GM12872 (cell line): ENCODE measurements around the gene RSAD2.
A peak's percentile ranks its signal among the peaks of the same experiment; 100 is the strongest.

Experiments
- TF ChIP-seq, protein P1 (sequence below): IDR thresholded peaks from 3 replicates; pipeline ENCODE4 v1.5.1; 2011; ENCODE audit warnings: low read depth, mild to moderate bottlenecking, low read length, moderate library complexity; ENCODE audit not compliant: insufficient read depth

The RSAD2 gene

DNA sequence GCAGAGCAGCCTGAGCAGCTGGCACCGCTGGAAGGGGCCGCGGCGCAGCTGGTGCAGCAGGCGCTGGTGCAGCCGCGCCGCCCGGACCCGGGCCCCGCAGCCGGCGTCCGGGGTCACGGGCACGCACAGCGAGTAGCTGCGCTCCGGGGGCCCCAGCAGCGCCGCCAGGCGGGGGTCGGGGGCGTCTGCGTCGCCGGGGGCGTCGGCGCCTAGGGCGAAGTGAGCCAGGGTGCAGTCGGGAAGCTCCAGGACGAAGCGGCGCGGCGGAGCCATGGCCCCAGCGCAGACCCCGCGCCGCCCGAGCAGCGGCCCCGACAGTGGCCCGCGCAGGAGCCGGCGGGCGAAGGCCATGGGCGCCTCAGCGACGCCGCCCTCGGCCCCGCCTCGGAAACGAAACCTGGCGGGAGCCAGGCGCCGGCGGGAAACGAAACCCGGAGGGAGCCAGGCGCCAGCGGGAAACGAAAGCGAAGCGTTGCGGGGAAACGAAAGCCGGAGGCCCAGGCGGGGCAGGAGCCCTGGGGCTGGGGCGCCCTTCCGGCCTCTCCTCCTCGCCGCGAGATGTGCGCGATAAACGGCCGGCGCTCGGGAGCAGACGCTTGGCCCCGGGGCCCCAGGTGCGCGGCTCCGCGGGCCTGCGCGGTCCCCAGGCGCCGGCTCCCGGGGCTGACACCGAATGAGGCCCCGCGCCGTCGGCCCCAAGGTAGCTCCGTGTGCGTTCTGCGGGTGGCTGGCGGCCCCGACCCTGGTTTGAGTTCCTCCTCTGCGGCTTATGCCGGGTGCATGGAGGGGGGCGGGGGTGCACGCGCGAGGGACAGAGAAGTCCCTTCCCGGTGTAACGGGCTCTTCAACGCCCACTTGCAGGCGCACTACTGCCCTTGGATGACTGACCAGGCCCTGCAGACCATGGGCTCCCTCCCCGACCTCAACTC is 12.0 kb upstream of the RSAD2 start, which contains the start of gene CMPK2:
Gene CMPK2 (minus strand): TSS at position 562 of the 929 bp plus-strand sequence. CDS start 211 bp downstream, at position 351.
- TF ChIP-seq, protein P1, sequence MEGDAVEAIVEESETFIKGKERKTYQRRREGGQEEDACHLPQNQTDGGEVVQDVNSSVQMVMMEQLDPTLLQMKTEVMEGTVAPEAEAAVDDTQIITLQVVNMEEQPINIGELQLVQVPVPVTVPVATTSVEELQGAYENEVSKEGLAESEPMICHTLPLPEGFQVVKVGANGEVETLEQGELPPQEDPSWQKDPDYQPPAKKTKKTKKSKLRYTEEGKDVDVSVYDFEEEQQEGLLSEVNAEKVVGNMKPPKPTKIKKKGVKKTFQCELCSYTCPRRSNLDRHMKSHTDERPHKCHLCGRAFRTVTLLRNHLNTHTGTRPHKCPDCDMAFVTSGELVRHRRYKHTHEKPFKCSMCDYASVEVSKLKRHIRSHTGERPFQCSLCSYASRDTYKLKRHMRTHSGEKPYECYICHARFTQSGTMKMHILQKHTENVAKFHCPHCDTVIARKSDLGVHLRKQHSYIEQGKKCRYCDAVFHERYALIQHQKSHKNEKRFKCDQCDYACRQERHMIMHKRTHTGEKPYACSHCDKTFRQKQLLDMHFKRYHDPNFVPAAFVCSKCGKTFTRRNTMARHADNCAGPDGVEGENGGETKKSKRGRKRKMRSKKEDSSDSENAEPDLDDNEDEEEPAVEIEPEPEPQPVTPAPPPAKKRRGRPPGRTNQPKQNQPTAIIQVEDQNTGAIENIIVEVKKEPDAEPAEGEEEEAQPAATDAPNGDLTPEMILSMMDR, result peak; percentile 38; the same call in 1 of the 3 replicates

DNA sequence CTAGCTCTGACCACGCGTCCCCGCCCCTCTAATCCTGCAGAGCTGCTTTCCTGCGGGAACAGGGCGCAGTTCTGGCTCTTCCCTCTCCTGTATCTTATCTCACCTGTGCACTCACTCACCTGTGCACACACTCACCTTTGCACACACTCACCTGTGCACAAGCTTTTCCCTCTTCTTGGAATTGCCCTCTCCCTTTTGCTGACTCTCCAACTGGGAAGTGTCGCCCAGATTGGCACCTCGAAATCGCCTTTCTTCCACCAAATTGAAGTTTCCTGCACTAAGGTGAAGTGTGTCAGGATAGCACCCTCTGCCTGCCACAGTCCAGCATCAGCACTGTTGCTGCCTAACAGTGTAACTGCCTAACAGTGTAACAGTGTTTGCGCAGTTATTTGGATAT is 11.3 kb upstream of the RSAD2 start:
- TF ChIP-seq, protein P1, result peak; percentile 51

DNA sequence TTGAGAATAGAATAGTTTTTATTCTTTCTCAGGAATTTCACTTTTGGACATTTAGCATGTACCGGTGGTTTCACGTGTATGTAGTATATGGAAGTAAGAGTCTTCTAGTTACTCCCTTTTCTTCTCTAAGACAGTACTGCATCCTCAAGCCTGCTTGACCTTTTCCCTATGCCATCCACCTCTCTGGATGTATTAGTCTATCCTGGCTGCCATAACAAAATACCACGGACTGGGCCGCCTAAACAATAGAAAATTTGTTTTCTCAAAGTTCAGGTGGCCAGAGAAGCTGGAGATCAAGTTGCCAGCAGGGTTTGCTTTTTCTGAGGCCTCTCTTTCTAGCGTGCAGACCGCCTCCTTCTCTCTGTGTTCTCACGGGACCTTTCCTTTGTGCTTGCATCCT is 10.6 kb upstream of the RSAD2 start:
- TF ChIP-seq, protein P1, result no peak

DNA sequence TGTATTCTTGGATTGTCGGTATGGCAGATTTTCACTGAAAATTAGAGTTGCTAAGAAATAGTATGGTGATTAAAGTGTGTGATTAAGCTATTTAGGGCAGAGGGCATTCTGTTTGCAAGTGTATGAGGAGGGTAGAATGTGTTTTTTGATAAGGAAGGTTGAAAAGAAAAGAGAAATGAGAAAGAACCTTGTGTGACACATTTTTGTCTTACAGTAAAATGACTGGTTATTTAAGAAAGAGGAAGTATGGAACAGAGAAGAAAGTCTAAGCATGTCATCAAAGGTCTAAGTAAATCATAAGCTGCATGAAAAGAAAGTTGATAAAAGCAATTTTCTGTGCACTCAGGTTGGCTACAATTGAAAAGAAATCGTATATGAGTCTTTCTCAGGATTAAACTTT is 5.2 kb upstream of the RSAD2 start:
- TF ChIP-seq, protein P1, result no peak

DNA sequence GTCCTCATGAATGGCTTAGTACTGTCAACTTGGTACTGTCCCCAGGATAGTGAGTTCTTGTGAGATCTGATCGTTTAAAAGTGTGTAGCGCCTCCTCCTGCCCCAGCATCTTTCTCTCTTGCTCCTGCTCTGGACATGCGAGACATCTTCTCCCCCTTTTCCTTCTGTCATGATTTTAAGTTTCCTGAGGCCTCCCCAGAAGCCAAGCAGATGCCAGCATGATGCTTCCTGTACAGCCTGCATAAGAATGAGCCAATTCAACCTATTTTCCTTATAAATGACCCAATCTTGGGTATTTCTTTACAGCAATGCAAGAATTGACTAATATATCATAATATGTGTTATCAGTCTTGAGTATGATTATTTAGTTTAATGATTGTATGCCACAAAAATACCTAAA is 3.5 kb upstream of the RSAD2 start:
- TF ChIP-seq, protein P1, result no peak

DNA sequence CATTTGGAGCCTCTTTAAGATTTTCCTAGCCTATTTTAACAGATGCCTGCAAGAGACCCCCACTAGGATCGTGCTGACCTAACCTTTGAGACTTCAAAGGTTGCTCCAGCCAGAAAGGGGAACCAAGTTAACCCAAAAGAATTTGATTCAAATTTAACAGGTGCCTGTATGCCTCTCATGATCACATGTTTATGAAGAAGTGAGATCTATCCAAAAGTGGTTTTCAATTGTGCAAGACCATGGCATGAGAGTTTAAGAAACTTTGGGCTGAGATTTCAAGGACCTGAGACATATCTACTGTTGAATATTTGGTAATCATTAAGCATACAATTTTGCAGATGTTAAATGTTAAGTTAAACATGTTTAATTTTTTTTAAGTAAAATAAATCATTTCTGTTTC is 1.3 kb upstream of the RSAD2 start:
- TF ChIP-seq, protein P1, result no peak

DNA sequence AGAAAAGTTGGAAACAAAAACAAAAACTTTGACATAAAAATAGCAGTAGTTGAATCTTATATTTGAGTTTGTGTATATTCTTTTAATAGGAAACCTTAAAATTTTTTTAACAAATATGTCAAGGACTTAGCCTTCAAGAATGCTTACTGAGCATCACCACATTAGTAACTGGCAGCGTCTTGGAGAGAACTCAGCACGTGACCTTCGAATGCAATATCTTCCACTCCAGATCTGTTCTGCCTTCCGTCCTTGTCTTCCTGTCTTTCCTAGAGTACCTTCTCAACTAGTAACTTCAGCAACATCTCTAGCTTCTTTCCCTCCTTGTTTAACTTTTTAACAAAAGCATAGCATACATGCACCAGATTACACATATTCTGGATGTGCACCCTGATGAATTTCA is 972 bp downstream of the RSAD2 start:
- TF ChIP-seq, protein P1, result no peak
